Stomach (tissue), 4 donors: ENCODE data around the gene VANGL1.

Source experiments
- CTCF ChIP-seq, 7 experiments: fragments of 450-650 bp in 4 of 7; fragments of 200-600 bp in 3 of 7; sonication (generic) in 3 of 7; IDR thresholded peaks; one replicate each; pipeline ENCODE4 v1.5.1; 2016 to 2019; ENCODE audit warnings: antibody characterized with exemption in 7 of 7, control low read depth in 2 of 7, mild to moderate bottlenecking in 1 of 7
- POLR2A ChIP-seq, 4 donors: fragments of 450-650 bp; IDR thresholded peaks; one replicate each; pipeline ENCODE4 v1.6.1; 2016; ENCODE audit warnings: antibody characterized with exemption in 4 of 4, control low read depth in 2 of 4, mild to moderate bottlenecking in 1 of 4, moderate library complexity in 1 of 4

DNA sequence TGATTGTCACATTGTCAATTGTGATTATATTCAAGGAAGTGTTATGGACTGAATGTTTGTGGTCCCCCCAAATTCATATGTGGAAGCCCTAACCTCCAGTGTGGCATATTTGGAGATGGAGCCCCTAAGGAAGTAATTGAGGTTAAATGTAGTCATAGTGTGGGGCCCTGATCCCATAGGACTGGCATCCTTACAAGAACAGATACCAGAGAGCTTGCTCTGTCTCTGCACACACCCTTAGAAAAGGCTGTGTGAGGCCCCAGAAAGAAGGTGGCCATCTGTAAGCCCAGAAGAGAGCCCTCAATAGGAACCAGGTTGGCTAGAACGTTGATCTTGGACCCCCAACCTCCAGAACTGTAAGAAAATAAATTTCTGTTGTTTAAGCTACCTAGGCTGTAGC lies 28.1 kb downstream of the VANGL1 start:
- TF ChIP-seq POLR2A (IDR thresholded peaks at IDR 0.05) (no peak), CTCF (IDR thresholded peaks at IDR 0.05) (no peak)
